H1 (cell line): ENCODE data around the gene MYO5B. TPM values are rescaled to one million over a fixed set of nuclear protein-coding genes. Genes with fewer than 3 reads are reported as not detected.

Source experiments
- CTCF ChIA-PET: fragments of 300-600 bp; sonication (Branson Sonifier 250); formaldehyde crosslinking; loops from one replicate; lab custom pipeline; 2021; ENCODE audit not compliant: partially characterized antibody; lab: Charles Lee
- POLR2A ChIA-PET: fragments of 300-600 bp; sonication (Branson Sonifier 250); formaldehyde crosslinking; loops from one replicate; lab custom pipeline; 2021; ENCODE audit warnings: inconsistent platforms; ENCODE audit not compliant: partially characterized antibody; lab: Charles Lee
- DNase-seq, 2 experiments: peaks; one replicate each; pipeline versions ENCODE4 v3.0.0 to v3.0.0-alpha.2; 2010 to 2022; ENCODE audit warnings: low spot score in 2 of 2, low read depth in 1 of 2, mixed read lengths in 1 of 2
- FAIRE-seq: peaks from 2 replicates; lab custom pipeline; 2011; peaks lifted over from hg19 to GRCh38; lab: Jason Lieb, UNC
- H2AFZ ChIP-seq: 2 replicates; pipeline ENCODE4 v1.8.1; 2012; ENCODE audit warnings: low read length, inconsistent platforms
- H2AK5ac ChIP-seq: 2 replicates; pipeline ENCODE4 v1.6.1; 2013; ENCODE audit warnings: low read depth, low read length
- H2BK120ac ChIP-seq: replicated peaks from 2 replicates; pipeline ENCODE3; 2013; ENCODE audit warnings: low read depth, low read length, inconsistent platforms
- H2BK12ac ChIP-seq: 2 replicates; pipeline ENCODE4 v1.6.1; 2013; ENCODE audit warnings: low read depth, low read length
- H2BK15ac ChIP-seq: 2 replicates; pipeline ENCODE4 v1.6.1; 2013; ENCODE audit warnings: low read length
- H2BK20ac ChIP-seq: 2 replicates; pipeline ENCODE4 v1.6.1; 2013; ENCODE audit warnings: low read length
- H2BK5ac ChIP-seq: 2 replicates; pipeline ENCODE4 v1.6.1; 2013; ENCODE audit warnings: low read depth, low read length
- H3K14ac ChIP-seq: 2 replicates; pipeline ENCODE4 v1.6.1; 2013; ENCODE audit warnings: inconsistent platforms; ENCODE audit not compliant: insufficient read length
- H3K18ac ChIP-seq: 2 replicates; pipeline ENCODE4 v1.6.1; 2013; ENCODE audit warnings: low read length; ENCODE audit errors: extremely low read depth
- H3K23ac ChIP-seq: 2 replicates; pipeline ENCODE4 v1.6.1; 2013; ENCODE audit warnings: inconsistent platforms; ENCODE audit not compliant: insufficient read length
- H3K23me2 ChIP-seq: 2 replicates; pipeline ENCODE4 v1.6.1; 2013; ENCODE audit warnings: low read depth, low read length
- H3K27ac ChIP-seq: 2 replicates; pipeline ENCODE4 v1.6.1; 2011; ENCODE audit warnings: low read depth, low read length, inconsistent platforms
- H3K27me3 ChIP-seq, 4 experiments: replicated peaks in 1 of 4; 1 replicate in 1 of 4; 2 replicates in 3 of 4; pipeline versions ENCODE4 v1.6.1 to v1.8.1; 2011 to 2013; ENCODE audit warnings: low read length in 3 of 4, mild to moderate bottlenecking in 3 of 4, inconsistent platforms in 2 of 4, mixed read lengths in 2 of 4, moderate library complexity in 1 of 4; ENCODE audit not compliant: control insufficient read depth in 3 of 4, insufficient read depth in 3 of 4; ENCODE audit errors: extremely low read depth in 1 of 4
- H3K36me3 ChIP-seq, 4 experiments: 2 replicates each; pipeline versions ENCODE4 v1.6.1 to v1.8.1; 2011 to 2013; ENCODE audit warnings: mild to moderate bottlenecking in 4 of 4, low read length in 3 of 4, moderate library complexity in 2 of 4, control low read depth in 1 of 4, inconsistent platforms in 1 of 4; ENCODE audit not compliant: insufficient read depth in 4 of 4, control insufficient read depth in 2 of 4
- H3K4ac ChIP-seq: replicated peaks from 2 replicates; pipeline ENCODE3; 2013; ENCODE audit warnings: low read length, low read depth, mixed read lengths, inconsistent platforms; ENCODE audit not compliant: insufficient read length
- H3K4me1 ChIP-seq, 4 experiments: replicated peaks in 1 of 4; 1 replicate in 1 of 4; 2 replicates in 3 of 4; pipeline versions ENCODE4 v1.6.1 to v1.8.1; 2011 to 2013; ENCODE audit warnings: low read length in 3 of 4, inconsistent platforms in 2 of 4, mixed read lengths in 1 of 4; ENCODE audit not compliant: insufficient read depth in 4 of 4, control insufficient read depth in 3 of 4
- H3K4me2 ChIP-seq, 2 experiments: 2 replicates each; pipeline versions ENCODE4 v1.6.1 to v1.8.1; 2011 to 2013; ENCODE audit warnings: low read depth in 2 of 2, low read length in 2 of 2, control low read depth in 1 of 2, inconsistent platforms in 1 of 2, mild to moderate bottlenecking in 1 of 2; ENCODE audit not compliant: insufficient read depth in 1 of 2
- H3K4me3 ChIP-seq, 4 experiments: fragments of 200-600, 300-600 bp in 1 of 4; sonication (generic), shearing (Covaris generic), sonication (Bioruptor Twin) in 1 of 4; 2 replicates each; pipeline versions ENCODE4 v1.5.1 to v1.8.1; 2011 to 2016; ENCODE audit warnings: low read length in 4 of 4, low read depth in 3 of 4, control low read depth in 2 of 4, inconsistent platforms in 2 of 4, mild to moderate bottlenecking in 2 of 4, mixed read lengths in 1 of 4, moderate library complexity in 1 of 4; ENCODE audit not compliant: insufficient read depth in 2 of 4; ENCODE audit errors: extremely low read depth in 1 of 4
- H3K56ac ChIP-seq: replicated peaks from 2 replicates; pipeline ENCODE3; 2013; ENCODE audit warnings: low read depth, mild to moderate bottlenecking, mixed read lengths, low read length, inconsistent platforms; ENCODE audit not compliant: insufficient read length
- H3K79me1 ChIP-seq: 2 replicates; pipeline ENCODE4 v1.6.1; 2013; ENCODE audit warnings: low read depth, low read length, control low read depth
- H3K79me2 ChIP-seq, 2 experiments: 2 replicates each; pipeline versions ENCODE4 v1.6.1 to v1.8.1; 2012 to 2013; ENCODE audit warnings: low read length in 2 of 2, mild to moderate bottlenecking in 2 of 2, inconsistent platforms in 1 of 2; ENCODE audit not compliant: insufficient read depth in 2 of 2, control insufficient read depth in 1 of 2
- H3K9ac ChIP-seq, 4 experiments: replicated peaks in 1 of 4; 1 replicate in 1 of 4; 2 replicates in 3 of 4; pipeline versions ENCODE4 v1.6.1 to v1.8.1; 2011 to 2013; ENCODE audit warnings: low read depth in 3 of 4, low read length in 3 of 4, control low read depth in 2 of 4, mild to moderate bottlenecking in 2 of 4, moderate library complexity in 2 of 4, inconsistent platforms in 1 of 4; ENCODE audit errors: extremely low read depth in 1 of 4
- H3K9me3 ChIP-seq, 2 experiments: 2 replicates each; pipeline versions ENCODE4 v1.6.1 to v1.8.1; 2012 to 2013; ENCODE audit warnings: mild to moderate bottlenecking in 2 of 2, moderate library complexity in 2 of 2, control low read depth in 1 of 2, inconsistent platforms in 1 of 2, low read depth in 1 of 2, low read length in 1 of 2, mixed read lengths in 1 of 2; ENCODE audit not compliant: insufficient read depth in 2 of 2
- H4K20me1 ChIP-seq, 2 experiments: replicated peaks in 1 of 2; 2 replicates each; pipeline versions ENCODE3 to v1.8.1; 2011 to 2013; ENCODE audit warnings: inconsistent platforms in 2 of 2, low read length in 2 of 2, mild to moderate bottlenecking in 1 of 2; ENCODE audit not compliant: insufficient read depth in 2 of 2, control insufficient read depth in 1 of 2
- H4K5ac ChIP-seq: 2 replicates; pipeline ENCODE4 v1.6.1; 2013; ENCODE audit warnings: low read length, low read depth, mixed read lengths, inconsistent platforms; ENCODE audit not compliant: insufficient read length
- H4K8ac ChIP-seq: 2 replicates; pipeline ENCODE4 v1.8.0; 2013; ENCODE audit warnings: mild to moderate bottlenecking, moderate library complexity, low read length, inconsistent platforms; ENCODE audit not compliant: insufficient read depth; ENCODE audit errors: extremely low read depth
- H4K91ac ChIP-seq: replicated peaks from 2 replicates; pipeline ENCODE3; 2013; ENCODE audit warnings: low read length, mixed read lengths, inconsistent platforms; ENCODE audit not compliant: insufficient read length
- FOSL1 ChIP-seq: IDR thresholded peaks from 2 replicates; pipeline ENCODE4 v1.6.1; 2011; ENCODE audit warnings: mild to moderate bottlenecking, low read depth, low read length, moderate library complexity; ENCODE audit not compliant: insufficient read depth
- HDAC2 ChIP-seq, 2 experiments: fragments of 300-600 bp in 1 of 2; sonication (generic) in 1 of 2; IDR thresholded peaks; 2 replicates each; pipeline ENCODE4 v1.6.1; 2011 to 2012; ENCODE audit warnings: low read depth in 2 of 2, low read length in 2 of 2, mild to moderate bottlenecking in 2 of 2, moderate library complexity in 2 of 2, borderline replicate concordance in 1 of 2, inconsistent platforms in 1 of 2
- WGBS, 2 experiments: shearing (Covaris generic) in 1 of 2; methylation state at CpG; one replicate each; pipeline versions ENCODE4 v1.1.6 to v1.1.7; 2013 to 2015; ENCODE audit warnings: low lambda C conversion rate in 2 of 2, mixed read lengths in 2 of 2, inconsistent platforms in 1 of 2, low coverage in 1 of 2, missing lambda C conversion rate in 1 of 2; ENCODE audit not compliant: insufficient replicate concordance in 2 of 2, insufficient coverage in 1 of 2, insufficient read length in 1 of 2; ENCODE audit errors: extremely low coverage in 1 of 2, missing lambda C conversion rate in 1 of 2; 5-methylcytosine and 5-hydroxymethylcytosine counted together
- polyA plus RNA-seq, 7 experiments: library from polyadenylated mRNA; depleted of rRNA in 3 of 7; stranded (reverse) in 5 of 7; unstranded in 2 of 7; fragments of >200 nt in 5 of 7; fragments of 200-250 nt in 2 of 7; gene quantifications; 1 replicate in 5 of 7; 2 replicates in 1 of 7; 4 replicates in 1 of 7; pipeline versions ENCODE4 v1.2.1 to v1.2.3, GENCODE V29; 2011 to 2013; ENCODE audit warnings: missing spikeins in 2 of 7, mixed read lengths in 2 of 7
- total RNA-seq: library from RNA; stranded (reverse); fragmentation: NEBNext Ultra II Directional; extraction: Animal tissue kit (Norgen Biotek cat#: 25700); gene quantifications from 2 replicates; pipeline ENCODE4 v1.2.1, GENCODE V29; 2021

MYO5B gene
- total and polyA plus RNA-seq, 2 of the 8 experiments (the other 6 are each of a cell fraction or from before 2014, with no cell fraction given) = 6.4 to 7.7 TPM

DNA sequence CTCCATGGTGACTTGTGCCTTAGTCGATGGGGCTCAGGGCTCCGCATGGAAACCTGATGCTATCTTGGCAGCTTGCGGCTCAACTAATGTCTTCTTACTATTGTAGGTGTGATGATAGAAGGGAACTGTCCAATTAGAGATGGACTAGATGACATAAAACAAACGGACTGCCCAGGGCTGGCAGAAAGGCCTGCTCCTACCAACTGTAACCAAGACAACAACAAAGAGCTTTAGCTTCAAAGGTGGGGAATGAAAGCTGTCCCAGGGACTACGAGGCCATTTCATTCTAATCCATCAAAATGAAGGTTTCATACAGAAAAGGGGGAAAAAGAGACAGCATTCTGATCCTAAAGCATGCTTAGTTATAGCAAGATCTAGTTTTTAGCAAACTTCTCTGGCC is 194.7 kb downstream of the MYO5B start:
- H3K9ac ChIP-seq = no peak overlapping the region
- no peak overlapping the region for H2BK12ac ChIP-seq
- no peak overlapping the region for H2BK5ac ChIP-seq
- FAIRE-seq (no peak), DNase-seq (no peak)
- no peak overlapping the region for H3K14ac ChIP-seq
- no peak overlapping the region for H2BK120ac ChIP-seq
- CTCF ChIA-PET = interaction anchor here (0.7 to 2.1 kb wide), 4 partner anchors 11 to 204 kb away, joined by 3 to 5 read pairs (median 3); no protein-coding TSS in a partner anchor
- H4K5ac ChIP-seq = no peak overlapping the region
- H2AFZ ChIP-seq = no peak overlapping the region
- no peak overlapping the region for H3K27ac ChIP-seq
- no peak overlapping the region for H4K91ac ChIP-seq
- no peaks in the 10 kb centered on the region for H4K20me1 ChIP-seq
- H3K36me3 ChIP-seq = no peaks in the 10 kb centered on the region
- H3K23ac ChIP-seq = no peak overlapping the region
- no peak overlapping the region for H2AK5ac ChIP-seq
- TF ChIP-seq HDAC2 (IDR thresholded peaks at IDR 0.05; ENCODE audit: borderline replicate concordance in 1 of 2, low read depth in 2 of 2, low read length in 2 of 2) (no peak), FOSL1 (no peak)
- H3K9me3 ChIP-seq = no peaks in the 10 kb centered on the region
- no peaks in the 10 kb centered on the region for H3K23me2 ChIP-seq
- H3K4me3 ChIP-seq = no peak overlapping the region
- 91% methylated on average over 5 of the region's 5 CpGs; no CpG with 5 or more reads in 1 of the 2 experiments for WGBS, 2 experiments
- H3K79me1 ChIP-seq = no peaks in the 10 kb centered on the region
- no peak overlapping the region for H3K18ac ChIP-seq
- H2BK15ac ChIP-seq = no peak overlapping the region
- 0 out of 7 replicates have a peak, but pooled peaks cover 0 to 3% (median 0%) of the 10 kb centered on the region in 4 experiments for H3K4me1 ChIP-seq
- H2BK20ac ChIP-seq = no peak overlapping the region
- no peaks in the 10 kb centered on the region for H3K79me2 ChIP-seq
- no peak overlapping the region for H4K8ac ChIP-seq
- H3K56ac ChIP-seq = no peak overlapping the region
- H3K27me3 ChIP-seq = no peaks in the 10 kb centered on the region
- no peak overlapping the region for H3K4ac ChIP-seq
- POLR2A ChIA-PET = no interaction called here
- no peak overlapping the region for H3K4me2 ChIP-seq
